ENCODE measurements around the gene ADCK1.

DNA sequence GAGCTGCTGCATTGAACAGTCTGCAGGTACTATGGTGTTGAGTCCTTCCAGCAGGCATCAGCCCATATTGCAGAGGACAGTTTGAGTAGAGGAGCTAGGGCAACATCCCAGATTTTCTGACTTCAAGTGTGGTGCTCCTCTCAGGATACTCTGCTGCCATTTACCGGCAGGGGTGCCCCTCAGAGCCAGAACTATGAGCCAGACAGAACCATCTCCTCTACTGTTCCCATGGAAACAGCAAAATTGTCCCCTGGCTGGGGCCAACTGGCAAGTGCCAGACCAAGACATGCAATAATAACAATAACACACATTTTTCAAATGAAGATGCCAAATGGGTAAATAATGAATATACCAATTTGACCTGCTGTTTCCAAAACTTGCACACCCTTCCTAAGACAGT is 102.9 kb downstream of the ADCK1 start:
- TF ChIP-seq, protein P1, sequence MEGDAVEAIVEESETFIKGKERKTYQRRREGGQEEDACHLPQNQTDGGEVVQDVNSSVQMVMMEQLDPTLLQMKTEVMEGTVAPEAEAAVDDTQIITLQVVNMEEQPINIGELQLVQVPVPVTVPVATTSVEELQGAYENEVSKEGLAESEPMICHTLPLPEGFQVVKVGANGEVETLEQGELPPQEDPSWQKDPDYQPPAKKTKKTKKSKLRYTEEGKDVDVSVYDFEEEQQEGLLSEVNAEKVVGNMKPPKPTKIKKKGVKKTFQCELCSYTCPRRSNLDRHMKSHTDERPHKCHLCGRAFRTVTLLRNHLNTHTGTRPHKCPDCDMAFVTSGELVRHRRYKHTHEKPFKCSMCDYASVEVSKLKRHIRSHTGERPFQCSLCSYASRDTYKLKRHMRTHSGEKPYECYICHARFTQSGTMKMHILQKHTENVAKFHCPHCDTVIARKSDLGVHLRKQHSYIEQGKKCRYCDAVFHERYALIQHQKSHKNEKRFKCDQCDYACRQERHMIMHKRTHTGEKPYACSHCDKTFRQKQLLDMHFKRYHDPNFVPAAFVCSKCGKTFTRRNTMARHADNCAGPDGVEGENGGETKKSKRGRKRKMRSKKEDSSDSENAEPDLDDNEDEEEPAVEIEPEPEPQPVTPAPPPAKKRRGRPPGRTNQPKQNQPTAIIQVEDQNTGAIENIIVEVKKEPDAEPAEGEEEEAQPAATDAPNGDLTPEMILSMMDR (IDR thresholded peaks at IDR 0.05; ENCODE audit: insufficient read depth, low read length, poor library complexity, severe bottlenecking): no peak
- TF ChIP-seq EZH2phosphoT487 (conservative IDR thresholded peaks at IDR 0.05; ENCODE audit: low read length): no peak
